HG03175 (cell line): ENCODE results near the gene KLHDC4.
"Not testable (repeated sequence)": the region's sequence is repeated elsewhere in the genome, so short reads cannot be mapped to it uniquely, and the experiment has no call there.

Source experiments
- ATAC-seq: cut with Tn5 transposase; IDR thresholded peaks from one replicate; pipeline ENCODE4 v1.9.1; 2021; ENCODE audit warnings: mild to moderate bottlenecking, moderate library complexity; ENCODE audit not compliant: unreplicated experiment

The KLHDC4 gene

DNA sequence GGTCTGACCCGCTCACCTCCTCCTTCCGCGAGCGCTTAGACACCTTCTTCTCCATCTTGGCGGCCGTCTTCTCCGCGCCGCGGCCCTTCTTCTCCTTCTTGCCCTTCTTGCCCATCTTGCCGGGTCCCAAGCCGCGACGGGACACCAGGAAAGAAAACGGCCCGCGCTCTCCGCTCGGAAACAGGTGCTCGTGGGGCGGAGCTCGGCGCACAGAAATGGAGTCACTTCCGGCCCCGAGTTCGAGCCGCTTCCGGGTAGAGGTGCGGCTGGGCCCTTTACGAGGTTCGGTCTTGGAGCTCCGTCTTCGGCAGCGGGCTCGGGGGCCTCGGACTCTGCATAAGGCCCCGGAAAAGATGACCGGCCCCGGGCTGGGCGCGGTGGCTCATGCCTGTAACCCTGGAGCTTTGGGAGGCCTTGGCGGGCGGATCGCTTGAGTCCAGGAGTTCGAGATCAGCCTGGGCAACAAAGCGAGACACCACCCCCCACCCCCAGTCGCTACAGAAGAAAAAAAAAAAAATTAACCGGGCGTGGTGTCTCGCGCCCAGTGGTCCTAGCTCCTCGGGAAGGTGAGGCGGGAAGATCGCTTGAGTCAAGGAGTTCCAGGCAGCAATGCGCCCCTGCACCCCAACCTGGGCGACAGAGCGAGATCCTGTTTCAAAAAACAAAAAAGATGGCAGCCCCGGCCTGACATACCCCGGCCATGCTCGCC, at the start of gene KLHDC4:
TSS of gene KLHDC4 (minus strand) at position 211 of the 709 bp plus-strand sequence. CDS start at position 115, 96 bp downstream.
- peak; percentile 86 for ATAC-seq

DNA sequence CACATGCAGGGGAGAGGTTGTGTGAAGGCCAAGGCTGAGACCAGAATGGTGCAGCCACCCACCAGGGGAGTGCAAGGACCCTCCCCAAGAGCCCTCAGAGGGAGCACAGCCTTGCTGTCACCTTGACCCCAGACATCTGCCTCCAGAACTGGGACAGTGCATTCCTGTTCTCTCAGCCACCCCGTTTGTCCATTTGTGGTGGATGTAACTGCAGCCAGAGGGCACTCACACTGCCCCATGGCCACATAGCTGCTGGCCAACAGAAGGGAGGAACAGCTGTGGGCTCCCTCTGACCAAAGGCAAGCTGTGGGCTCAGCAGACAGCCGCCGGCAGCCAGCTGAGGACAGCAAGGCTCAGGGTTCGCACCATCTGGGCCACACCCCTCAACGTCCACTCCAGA, 49.8 kb upstream of the KLHDC4 start:
- ATAC-seq = no peak

DNA sequence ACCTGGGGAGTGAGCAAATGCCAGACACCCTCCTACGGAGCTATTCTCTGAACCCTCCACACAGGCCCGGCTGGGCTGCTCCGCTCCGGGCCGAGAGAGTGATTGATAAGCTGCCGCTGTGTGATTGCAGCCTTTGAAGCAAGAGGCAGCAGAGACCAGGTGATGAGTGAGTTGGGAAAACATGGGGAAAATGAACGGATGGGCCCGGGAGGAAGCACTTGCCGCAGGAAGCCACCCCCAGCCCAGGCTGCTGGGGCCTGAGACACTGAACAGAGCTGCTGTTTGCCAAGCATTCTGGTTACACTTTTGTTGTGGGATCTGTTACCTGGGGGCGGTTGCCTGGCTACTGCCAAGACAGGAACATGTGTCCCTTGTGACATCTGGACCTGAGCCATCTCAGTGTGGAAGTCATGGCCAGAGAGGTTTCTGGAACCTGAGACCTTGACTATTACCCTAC, 46.4 kb upstream of the KLHDC4 start:
- ATAC-seq = no peak

DNA sequence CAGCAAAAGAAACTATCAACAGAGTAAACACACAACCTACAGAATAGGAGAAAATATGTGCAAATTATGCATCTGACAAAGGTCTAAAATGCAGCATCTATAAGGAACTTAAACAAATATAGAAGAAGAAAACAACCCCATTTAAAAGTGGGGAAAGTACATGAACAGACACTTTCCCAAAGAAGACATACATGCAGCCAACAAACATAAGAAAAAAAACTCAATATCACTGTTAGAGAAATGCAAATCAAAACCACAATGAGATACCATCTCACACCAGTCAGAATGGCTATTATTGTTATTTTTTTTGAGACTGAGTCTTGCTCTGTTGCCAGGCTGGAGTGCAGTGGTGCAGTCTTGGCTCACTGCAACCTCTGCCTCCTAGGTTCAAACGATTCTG, 45.7 kb upstream of the KLHDC4 start:
- ATAC-seq = not testable (repeated sequence)

DNA sequence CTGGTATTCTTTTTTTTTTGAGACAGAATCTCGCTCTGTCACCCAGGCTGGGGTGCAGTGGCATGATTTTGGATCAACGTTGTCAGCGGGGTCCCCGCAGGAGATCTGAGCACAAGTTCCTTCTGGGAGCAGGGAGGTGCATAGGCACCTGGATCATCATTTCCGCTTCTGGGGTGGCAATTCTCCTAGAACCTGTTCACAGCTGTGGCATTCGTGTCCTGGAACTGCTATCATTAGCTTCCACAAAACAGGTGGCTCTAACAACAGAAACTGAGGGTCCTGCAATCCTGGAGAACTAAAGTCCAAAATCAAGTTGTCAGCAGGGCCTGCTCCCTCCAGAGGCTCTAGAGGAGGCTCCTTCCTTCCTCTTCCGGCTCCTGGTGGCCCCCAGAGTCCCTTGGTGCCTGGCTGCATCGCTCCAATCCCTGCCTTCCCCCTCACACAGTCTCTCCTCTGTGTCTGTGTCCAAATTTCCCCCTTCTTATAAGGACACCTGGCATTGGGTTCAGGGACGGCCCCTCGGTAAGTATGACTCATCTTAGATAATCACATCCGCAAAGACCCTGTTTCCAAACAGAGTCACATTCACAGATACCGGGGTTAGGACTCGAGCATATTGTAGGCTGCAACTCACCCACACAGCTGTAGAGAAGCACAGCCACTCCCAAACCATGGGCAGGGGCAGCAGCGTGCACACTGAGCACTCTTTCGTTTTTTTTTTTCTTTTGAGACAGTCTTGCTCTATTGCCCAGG, 43.5 kb upstream of the KLHDC4 start:
- peak; percentile 40 for ATAC-seq

DNA sequence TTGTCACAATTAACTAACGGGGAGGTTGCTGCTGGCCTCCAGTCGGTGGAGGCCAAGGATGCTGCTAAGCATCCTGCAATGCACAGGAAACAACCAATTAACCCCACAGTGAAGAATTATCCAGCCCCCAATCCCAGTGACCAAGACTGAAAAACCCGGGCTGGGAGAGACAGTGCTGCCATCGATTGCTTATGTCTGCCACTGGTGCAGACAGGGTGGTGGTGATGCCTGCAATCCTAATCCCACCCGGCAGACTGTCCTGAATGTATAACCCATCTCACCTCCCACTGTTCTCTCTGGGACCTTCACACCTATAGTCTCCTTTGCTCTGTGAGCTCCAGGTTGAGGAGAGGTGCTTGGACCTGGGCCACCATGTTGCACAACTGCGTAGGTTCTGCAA, 42.3 kb upstream of the KLHDC4 start:
- ATAC-seq = no peak

DNA sequence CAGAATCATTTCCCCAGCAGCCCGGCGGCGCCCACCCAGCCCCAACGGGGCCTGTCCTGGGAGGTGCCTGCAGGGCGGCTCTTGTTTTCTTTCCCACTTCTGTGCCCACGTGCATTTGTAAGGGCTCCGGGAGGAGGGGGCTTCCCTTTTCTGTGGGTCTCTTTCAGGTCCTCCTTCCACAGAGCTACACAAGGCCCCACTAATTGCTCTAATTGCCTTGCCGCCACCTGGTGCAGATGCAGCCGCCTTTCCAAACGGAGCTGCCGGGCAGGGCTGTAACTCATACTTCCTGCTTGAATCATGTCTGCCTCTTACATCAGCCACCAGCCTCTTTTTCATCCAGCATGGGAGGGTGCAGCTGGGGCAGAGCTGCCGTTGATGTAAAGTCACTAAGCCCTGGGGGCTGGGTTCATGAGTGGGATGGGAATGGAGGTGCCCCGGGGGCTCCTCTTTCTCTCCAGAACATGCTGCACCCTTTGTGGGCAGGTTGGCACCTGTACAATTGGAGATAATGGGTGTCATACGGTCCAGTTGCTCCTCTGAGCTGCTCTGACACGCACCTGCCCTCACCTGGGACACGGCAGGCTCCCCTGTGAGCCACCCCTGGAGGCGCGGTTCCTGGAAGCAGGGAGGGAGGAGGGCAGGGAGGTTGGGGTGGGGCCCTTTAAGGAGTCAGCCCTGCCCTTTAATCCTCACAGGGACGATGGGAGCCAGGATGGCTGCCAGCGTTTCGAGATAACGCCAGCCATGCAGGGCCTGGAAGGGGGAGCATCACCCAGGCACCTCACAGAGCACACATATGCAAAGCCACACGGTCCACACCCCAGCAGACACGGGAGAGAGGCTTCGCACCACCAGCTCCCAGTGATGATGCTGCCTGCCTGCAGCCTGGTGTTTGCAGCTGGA, 41.1 kb upstream of the KLHDC4 start:
- ATAC-seq = no peak

DNA sequence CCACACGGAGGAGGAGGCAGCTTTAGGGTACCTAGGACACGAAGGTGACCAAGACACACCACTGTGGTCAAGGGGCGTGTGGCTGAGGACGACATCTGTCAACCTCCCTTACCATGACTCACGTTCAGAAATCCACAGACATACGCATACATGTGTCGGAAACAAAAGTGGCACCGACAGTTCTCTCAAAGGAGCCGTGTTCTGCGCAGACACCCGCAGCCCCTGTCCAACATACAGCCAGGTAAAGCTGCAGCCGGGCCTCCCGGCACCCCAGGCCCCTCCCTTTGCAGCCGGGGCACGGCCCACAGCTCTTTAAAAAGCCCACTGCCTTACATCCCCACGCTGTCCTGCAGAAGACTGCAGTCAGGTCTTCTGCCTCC, 40.5 kb upstream of the KLHDC4 start:
- no peak for ATAC-seq

DNA sequence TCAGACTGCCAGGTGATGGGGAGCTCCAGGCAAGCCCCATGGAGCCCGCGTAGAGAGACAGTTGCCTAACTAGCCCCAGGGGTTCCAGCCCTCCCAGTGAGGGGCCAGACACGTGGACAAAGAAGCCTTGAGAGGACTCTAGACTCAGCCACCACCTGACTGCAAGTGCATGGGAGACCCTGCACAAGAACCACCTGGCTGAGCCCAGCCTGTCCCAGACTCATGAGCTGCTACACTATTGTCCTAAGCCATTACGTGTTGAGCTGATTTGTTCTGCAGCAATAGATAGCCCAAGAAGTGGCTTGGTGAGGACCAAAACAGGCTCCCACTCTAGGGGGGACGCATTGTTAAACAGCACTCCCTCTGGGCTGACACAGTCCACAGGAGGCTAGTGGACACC, 37.6 kb upstream of the KLHDC4 start:
- ATAC-seq = no peak

DNA sequence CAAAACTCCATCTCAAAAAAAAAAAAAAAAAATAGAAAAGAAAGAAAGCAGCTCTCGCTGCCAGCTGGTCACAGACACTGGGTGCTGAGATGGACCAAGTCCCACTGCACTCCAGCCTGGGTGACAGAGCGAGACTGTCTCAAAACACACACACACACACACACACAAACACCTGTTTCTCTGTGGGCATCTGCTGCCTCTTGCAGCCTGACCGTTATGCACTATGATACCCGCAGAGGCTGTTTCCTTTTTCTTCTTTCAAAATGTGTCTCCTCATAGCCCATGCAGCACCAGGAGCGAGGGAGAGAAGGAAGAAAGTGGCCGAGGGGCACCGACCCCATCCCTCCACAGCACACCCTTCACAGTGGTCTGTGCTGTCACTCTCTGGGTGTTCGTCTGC, 36.9 kb upstream of the KLHDC4 start:
- ATAC-seq = no peak

DNA sequence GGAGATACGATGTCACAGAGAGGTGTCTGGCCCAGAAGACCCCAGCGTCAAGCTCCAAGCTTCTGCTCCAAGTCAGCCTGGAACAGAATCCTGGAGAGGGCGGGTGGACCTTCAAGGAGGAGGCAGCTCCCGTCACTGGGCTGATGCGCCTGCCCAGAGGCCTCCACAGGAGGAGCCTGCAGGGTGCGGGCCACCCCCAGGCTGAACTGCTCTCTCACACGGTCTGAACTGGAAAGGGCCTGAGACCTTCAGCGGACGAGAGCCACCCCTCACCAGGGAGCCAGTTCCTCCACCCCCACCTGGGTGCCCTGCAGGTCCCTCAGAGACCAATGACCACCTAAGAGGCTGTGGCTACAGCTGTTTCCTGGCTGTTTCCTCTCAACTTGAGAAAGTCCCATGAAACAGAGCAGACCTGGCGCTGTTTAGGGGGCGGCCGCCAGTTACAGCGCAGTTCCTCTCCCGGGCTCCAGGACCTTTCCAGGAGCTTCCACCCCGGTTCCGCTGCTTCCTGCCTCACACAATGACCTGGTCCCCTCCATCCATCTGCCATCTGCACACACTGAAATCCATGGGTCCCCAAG, 36.0 kb upstream of the KLHDC4 start:
- no peak for ATAC-seq

DNA sequence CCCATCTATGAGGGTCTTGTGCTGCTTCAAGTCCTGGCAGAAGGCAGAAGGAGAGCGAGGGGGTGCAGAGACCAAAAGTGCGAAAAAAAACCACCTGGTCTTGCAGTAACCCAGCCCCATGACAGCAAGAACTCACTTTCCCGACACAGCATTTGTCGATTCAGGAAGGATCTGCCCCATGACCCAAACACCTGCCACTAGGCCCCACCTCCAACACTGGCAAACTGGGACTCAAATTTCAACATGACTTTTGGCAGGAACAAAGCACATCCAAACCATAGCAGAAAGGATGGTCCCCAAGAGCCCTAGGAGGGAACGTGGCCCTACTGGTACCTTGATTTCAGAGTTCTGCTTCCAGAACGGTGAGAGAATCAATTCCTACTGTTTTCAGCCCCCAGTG, 34.7 kb upstream of the KLHDC4 start:
- ATAC-seq = no peak

DNA sequence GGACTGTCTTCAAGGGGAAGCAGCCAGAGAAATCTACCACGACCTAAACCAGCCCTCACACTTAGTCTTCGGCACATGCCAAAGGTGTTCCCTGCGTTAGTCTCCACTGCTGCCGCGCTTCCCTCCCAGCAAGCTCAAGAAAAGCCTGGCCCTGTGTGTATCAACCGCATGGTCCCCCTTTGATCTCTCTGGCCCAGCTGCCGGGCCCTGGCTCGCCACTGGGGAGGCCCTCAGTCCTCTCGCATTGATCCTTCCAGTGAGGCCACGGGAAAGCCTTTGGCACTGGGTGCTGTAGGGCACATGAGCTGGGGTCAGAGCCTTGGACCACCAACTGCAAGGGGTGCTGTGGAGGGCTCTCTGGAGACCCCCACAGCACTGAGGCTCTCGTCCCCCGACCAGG, 29.6 kb upstream of the KLHDC4 start:
- no peak for ATAC-seq

DNA sequence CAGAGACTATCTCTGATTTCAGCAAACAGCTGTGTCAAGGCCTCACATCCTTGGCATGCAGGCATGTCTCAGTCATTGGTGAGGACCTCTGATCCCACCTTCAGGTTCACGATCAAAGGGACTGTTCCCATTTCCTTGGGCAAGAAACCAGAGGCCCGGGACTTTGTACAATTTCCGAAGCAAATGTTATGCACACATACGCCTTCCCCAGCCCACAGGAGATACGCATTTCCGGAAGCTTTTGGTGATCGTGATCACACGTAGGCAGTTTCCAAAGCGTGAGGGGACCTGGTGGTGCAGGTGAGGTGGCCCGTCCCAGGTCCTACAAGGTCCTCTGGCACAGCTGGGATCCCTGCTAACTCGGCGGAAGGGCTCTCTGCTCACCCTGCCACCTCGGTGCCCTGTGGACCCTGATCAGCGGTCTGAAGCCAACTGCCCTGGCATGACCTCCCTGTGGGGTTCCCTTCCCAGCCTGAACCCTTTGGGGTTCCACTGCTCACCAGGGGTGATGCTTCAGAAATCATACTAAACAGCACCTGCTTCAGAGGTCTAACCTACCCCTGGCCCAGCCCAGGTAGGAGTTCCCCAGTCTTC, 28.8 kb upstream of the KLHDC4 start:
- ATAC-seq = no peak

DNA sequence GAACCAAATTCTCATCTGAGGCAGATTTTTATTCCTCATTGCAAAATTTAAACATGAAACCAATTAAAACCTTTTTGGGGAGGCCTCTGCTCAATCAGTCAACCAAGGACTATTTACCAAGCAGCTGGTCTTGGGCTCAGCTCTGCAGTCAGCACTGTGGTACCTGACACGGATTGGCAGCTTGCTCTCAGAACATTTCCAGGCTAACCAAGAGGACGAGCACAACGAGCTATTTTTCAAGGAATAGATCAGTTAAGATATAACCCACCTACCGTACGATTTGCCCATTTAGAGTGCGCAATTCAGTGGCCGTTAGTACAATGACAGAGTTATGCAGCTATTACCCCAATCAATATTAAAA, 26.4 kb upstream of the KLHDC4 start:
- no peak for ATAC-seq

DNA sequence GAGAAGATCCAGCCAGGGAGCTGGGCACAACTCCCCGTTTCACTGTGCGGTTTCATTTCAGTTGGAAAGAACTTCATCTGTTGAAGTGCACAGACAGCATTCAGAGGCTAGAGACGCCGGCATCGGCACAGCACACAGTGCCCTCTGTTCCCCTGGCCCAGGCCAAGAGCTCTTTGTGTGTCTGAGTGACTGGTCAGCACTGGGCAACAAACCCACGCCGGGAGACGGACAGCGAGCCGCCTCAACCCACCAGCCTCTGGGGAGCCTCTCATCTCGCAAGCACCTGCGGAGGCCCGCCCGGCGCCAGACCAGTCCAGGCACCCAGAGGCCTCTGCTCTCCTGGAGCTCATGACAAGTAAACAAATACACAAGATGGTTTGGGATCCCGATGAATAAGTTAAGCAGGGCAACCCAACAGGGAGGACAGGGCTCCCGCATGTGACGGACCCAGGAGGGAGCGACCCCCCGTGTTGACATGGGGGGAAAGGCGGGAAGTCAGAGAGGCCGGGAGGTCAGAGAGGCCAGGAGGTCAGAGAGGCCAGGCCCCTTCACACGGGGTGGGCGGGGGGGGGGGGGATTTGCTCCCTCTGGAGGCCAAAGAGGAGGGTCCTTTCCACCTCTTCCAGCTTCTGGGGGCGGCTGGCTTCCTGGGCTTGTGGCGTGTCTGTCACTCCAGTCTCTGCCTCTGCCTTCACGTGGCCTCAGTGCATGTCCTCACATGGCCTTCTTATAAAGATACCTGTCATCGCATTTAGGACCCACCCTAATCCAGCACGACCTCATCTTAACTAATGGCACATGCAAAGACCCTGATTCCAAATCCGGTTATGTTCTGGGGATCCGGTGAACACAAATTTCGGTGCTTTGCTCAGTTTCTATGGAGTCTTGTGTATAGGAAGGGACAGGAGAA, 25.8 kb upstream of the KLHDC4 start:
- no peak for ATAC-seq

DNA sequence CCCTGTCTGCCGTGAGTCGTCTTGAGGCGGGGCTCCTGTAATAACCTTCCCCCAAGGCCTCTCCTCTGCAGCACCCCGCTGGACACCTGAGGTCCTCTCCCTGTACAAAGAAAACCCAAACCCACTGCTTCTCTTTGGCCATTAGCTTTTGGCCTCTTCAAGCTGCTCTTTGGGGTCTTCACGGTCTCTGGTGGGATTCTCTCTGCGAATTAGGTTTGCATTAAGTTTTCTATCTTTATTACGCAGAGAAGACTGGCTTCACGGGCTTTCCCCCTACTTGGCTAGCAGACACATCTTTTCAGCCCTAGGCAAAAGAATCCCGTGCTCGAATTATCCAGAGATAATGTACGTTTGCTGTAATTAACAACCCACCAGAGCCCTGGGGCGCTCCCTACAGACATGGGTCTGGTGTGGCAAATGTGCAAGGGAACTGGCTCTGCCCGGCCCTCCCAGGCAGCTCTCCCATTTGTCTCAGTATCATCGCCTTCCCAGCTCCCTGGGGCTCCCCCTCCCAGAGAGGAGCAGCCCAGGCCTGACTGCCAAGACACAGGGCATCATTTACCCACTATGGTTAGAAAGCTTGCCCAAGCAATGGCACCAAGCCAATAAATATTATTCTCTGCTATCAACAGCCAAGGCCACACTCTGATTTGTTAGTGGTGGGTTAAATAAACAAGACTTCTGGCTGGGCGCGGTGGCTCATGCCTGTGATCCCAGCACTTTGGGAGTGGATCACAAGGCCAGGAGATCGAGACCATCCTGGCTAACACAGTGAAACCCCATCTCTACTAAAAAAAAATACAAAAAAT, 24.7 kb upstream of the KLHDC4 start:
- no peak for ATAC-seq

DNA sequence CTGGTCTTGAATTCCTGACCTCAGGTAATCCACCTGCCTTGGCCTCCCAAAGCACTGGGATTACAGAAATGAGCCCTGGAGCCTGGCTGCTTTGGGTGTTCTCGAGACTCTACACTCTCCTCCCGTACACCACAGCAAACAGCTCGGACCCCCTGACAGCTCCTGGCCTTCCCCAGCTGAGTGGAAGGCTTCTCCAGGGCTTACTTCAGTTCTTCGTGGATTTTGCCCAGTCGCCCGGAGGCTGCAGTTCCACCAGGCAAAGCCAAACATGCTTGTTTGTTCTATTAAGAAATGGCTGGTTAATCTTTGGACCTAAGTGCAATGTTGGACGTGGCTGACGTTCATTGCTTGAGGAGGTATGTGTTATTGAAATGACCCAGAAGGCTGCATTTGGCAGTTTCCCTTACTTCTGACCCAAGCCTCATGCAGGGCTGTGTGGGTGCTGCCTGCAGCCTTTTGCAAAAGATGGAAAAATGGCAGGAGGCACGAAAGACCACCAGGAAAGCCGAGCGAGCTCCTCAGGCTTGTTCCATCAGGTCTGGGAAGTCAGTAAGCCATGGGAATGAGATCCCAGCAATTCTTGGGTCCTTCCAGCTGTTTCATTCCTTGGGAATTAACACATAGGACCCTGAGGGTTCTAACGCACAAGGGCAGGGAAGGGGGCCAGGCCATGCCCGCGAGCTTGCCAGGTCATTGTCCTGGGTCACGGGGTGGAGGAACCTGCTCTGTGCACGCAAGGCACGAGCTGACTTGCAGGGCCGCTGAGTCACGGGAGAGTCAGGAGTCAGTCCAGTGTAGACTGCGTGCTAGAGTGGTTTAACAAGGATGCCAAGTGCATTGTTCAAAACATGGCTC, 23.9 kb upstream of the KLHDC4 start:
- no peak for ATAC-seq
